ENCODE measurements around the gene PRXL2B. TPM values are rescaled to one million over a fixed set of nuclear protein-coding genes. Genes with fewer than 3 reads are reported as not detected.
"Not testable (repeated sequence)": the region's sequence is repeated elsewhere in the genome, so short reads cannot be mapped to it uniquely, and the experiment has no call there.

PRXL2B gene
- polyA plus RNA-seq, 4 donors, result 28.9 to 126 (median 47.2) TPM

GRCh38 chr1:2547210-2548067 lies 39.1 kb upstream of the PRXL2B start:
- peaks cover 0 to 29% (median 0%) of the 10 kb centered on the region in 3 donors for H3K36me3 ChIP-seq (ENCODE audit: control insufficient read depth in 3 of 3, insufficient read depth in 2 of 3, low read depth in 1 of 3, low read length in 3 of 3)
- FAIRE-seq (no peak), DNase-seq (no peak)
- no peaks in the 10 kb centered on the region for H3K27me3 ChIP-seq (ENCODE audit: control insufficient read depth in 3 of 3, insufficient read depth in 3 of 3, low read length in 3 of 3)
- H3K27ac ChIP-seq (ENCODE audit: low read depth in 1 of 3, low read length in 2 of 3), result peak overlapping the region; percentile 86 to 97 (median 92)
- peaks cover 0 to 65% (median 6%) of the 10 kb centered on the region in 3 donors for H3K4me1 ChIP-seq (ENCODE audit: control insufficient read depth in 3 of 3, insufficient read depth in 2 of 3, low read depth in 1 of 3, low read length in 2 of 3)
- WGBS, 3 donors, result 6 to 9% (median 7%) methylated on average over 20 to 27 of the region's 27 CpGs
- H3K4me3 ChIP-seq (ENCODE audit: low read depth in 1 of 3, low read length in 3 of 3), result peak overlapping the region; percentile 47 to 64 (median 57)
- no peaks in the 10 kb centered on the region for H3K9me3 ChIP-seq (ENCODE audit: control insufficient read depth in 2 of 2, insufficient read depth in 1 of 2, low read depth in 1 of 2, low read length in 1 of 2)

DNA sequence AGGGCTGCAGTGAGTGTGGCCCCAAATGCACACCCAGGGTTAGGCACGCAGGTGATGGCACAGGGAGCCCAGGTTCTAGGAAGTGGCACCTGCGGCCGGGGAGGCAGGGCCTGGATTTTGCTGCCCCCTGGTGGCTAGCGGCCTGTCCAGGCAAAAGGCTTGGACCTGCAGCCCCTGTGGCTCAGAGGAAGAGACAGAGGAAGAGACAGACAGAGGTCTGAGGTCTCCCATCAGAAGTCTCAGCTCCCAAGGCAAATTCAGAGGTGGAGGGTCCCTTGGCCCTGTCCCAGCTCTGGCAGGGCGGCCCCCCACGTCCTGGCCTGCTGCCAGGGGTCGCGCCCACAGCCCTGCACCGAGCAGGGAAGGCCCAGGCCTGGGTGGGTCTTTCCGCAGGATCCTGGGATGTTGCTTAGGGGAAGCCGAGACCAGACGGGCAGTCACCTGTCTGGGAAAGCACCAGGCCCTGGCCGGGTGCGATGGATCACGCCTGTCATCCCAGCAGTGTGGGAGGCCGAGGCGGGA lies 38.4 kb upstream of the PRXL2B start:
- Histone ChIP-seq H3K27ac (ENCODE audit: low read depth in 1 of 3, low read length in 2 of 3) (peak overlapping the region; percentile 86 to 97 (median 92)), H3K9me3 (ENCODE audit: control insufficient read depth in 2 of 2, insufficient read depth in 1 of 2, low read depth in 1 of 2, low read length in 1 of 2) (no peaks in the 10 kb centered on the region), H3K4me3 (ENCODE audit: low read depth in 1 of 3, low read length in 3 of 3) (peak overlapping the region; percentile 28 to 57 (median 47)), H3K4me1 (ENCODE audit: control insufficient read depth in 3 of 3, insufficient read depth in 2 of 3, low read depth in 1 of 3, low read length in 2 of 3) (peaks cover 0 to 58% (median 6%) of the 10 kb centered on the region in 3 donors), H3K36me3 (ENCODE audit: control insufficient read depth in 3 of 3, insufficient read depth in 2 of 3, low read depth in 1 of 3, low read length in 3 of 3) (peaks cover 0 to 30% (median 0%) of the 10 kb centered on the region in 3 donors), H3K27me3 (ENCODE audit: control insufficient read depth in 3 of 3, insufficient read depth in 3 of 3, low read length in 3 of 3) (no peaks in the 10 kb centered on the region)
- FAIRE-seq (no peak), DNase-seq (peak; percentile 88 to 91)
- 2 to 5% (median 2%) methylated on average over 16 to 17 of the region's 17 CpGs for WGBS, 3 donors

GRCh38 chr1:2549367-2550029 lies 37.1 kb upstream of the PRXL2B start:
- Histone ChIP-seq H3K27ac (ENCODE audit: low read depth in 1 of 3, low read length in 2 of 3) (peak overlapping the region; percentile 86 to 97 (median 92)), H3K36me3 (ENCODE audit: control insufficient read depth in 3 of 3, insufficient read depth in 2 of 3, low read depth in 1 of 3, low read length in 3 of 3) (peaks cover 0 to 39% (median 0%) of the 10 kb centered on the region in 3 donors), H3K4me1 (ENCODE audit: control insufficient read depth in 3 of 3, insufficient read depth in 2 of 3, low read depth in 1 of 3, low read length in 2 of 3) (peaks cover 0 to 52% (median 6%) of the 10 kb centered on the region in 3 donors)
- not testable (repeated sequence) for H3K9me3 ChIP-seq (ENCODE audit: control insufficient read depth in 2 of 2, insufficient read depth in 1 of 2, low read depth in 1 of 2, low read length in 1 of 2); H3K27me3 ChIP-seq (ENCODE audit: control insufficient read depth in 3 of 3, insufficient read depth in 3 of 3, low read length in 3 of 3); FAIRE-seq; DNase-seq; H3K4me3 ChIP-seq (ENCODE audit: low read depth in 1 of 3, low read length in 3 of 3)
- WGBS, 3 donors, result 69 to 85% (median 76%) methylated on average over 23 to 25 of the region's 28 CpGs

- Histone ChIP-seq H3K4me1 (ENCODE audit: control insufficient read depth in 3 of 3, insufficient read depth in 2 of 3, low read depth in 1 of 3, low read length in 2 of 3) (peaks cover 0 to 52% (median 6%) of the 10 kb centered on the region in 3 donors), H3K36me3 (ENCODE audit: control insufficient read depth in 3 of 3, insufficient read depth in 2 of 3, low read depth in 1 of 3, low read length in 3 of 3) (peaks cover 0 to 47% (median 0%) of the 10 kb centered on the region in 3 donors)
- 65 to 85% (median 72%) methylated on average over 7 to 12 of the region's 12 CpGs for WGBS, 3 donors
- H3K27me3 ChIP-seq (ENCODE audit: control insufficient read depth in 3 of 3, insufficient read depth in 3 of 3, low read length in 3 of 3); FAIRE-seq; H3K27ac ChIP-seq (ENCODE audit: low read depth in 1 of 3, low read length in 2 of 3); H3K4me3 ChIP-seq (ENCODE audit: low read depth in 1 of 3, low read length in 3 of 3); DNase-seq; H3K9me3 ChIP-seq (ENCODE audit: control insufficient read depth in 2 of 2, insufficient read depth in 1 of 2, low read depth in 1 of 2, low read length in 1 of 2): not testable (repeated sequence)
Observed at GRCh38 chr1:2550309-2550861, 36.2 kb upstream of the PRXL2B start.

DNA sequence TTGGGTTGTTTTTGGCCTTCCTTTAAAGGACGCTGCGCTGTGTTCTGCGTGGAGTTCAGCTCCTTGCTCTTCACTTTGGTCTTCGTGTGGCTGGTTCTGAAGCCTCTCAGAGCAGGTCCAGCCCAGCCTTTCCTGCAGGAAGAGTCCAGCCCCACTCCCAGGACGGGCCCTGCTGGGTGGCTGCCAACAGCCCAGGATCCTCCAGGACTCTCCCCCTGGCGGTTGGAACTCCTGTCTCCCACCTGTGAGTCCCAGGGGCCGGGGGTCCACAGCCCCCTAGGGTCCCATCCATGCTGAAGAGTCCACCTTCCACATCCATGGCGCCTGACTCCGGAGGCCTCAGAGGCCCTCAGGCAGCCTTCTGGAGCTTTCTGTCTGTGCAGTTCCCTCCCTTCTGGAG lies 35.0 kb upstream of the PRXL2B start:
- FAIRE-seq; H3K9me3 ChIP-seq (ENCODE audit: control insufficient read depth in 2 of 2, insufficient read depth in 1 of 2, low read depth in 1 of 2, low read length in 1 of 2); DNase-seq; H3K27ac ChIP-seq (ENCODE audit: low read depth in 1 of 3, low read length in 2 of 3); H3K27me3 ChIP-seq (ENCODE audit: control insufficient read depth in 3 of 3, insufficient read depth in 3 of 3, low read length in 3 of 3); H3K4me3 ChIP-seq (ENCODE audit: low read depth in 1 of 3, low read length in 3 of 3): not testable (repeated sequence)
- Histone ChIP-seq H3K36me3 (ENCODE audit: control insufficient read depth in 3 of 3, insufficient read depth in 2 of 3, low read depth in 1 of 3, low read length in 3 of 3) (peaks cover 0 to 52% (median 0%) of the 10 kb centered on the region in 3 donors), H3K4me1 (ENCODE audit: control insufficient read depth in 3 of 3, insufficient read depth in 2 of 3, low read depth in 1 of 3, low read length in 2 of 3) (peaks cover 0 to 49% (median 4%) of the 10 kb centered on the region in 3 donors)
- WGBS, 3 donors, result 82 to 89% (median 84%) methylated on average over 9 of the region's 9 CpGs

GRCh38 chr1:2552189-2552588 lies 34.4 kb upstream of the PRXL2B start:
- Histone ChIP-seq H3K4me1 (ENCODE audit: control insufficient read depth in 3 of 3, insufficient read depth in 2 of 3, low read depth in 1 of 3, low read length in 2 of 3) (peaks cover 0 to 43% (median 4%) of the 10 kb centered on the region in 3 donors), H3K27ac (ENCODE audit: low read depth in 1 of 3, low read length in 2 of 3) (no peak overlapping the region)
- 90 to 97% (median 93%) methylated on average over 21 to 26 of the region's 26 CpGs for WGBS, 3 donors

DNA sequence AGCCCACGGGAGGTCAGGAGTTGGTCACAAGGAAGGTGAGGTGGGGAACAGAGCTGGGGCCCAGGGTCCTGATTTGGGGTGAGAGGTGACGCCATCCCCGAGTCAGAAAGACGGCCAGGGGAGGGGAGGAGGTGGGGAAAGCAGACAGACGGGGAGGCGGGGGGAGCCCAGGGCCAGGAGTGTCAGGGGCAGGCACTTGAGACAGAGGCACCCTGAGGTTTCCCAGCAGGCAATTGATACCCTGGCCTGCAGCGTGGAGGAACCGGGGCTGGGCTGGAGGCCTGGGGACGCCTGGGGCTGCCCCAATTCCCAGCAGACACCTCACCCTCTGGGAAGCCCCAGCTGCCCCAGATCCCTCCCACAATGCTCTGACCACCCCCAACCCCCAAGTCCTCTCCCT lies 33.5 kb upstream of the PRXL2B start:
- not testable (repeated sequence) for H3K27me3 ChIP-seq (ENCODE audit: control insufficient read depth in 3 of 3, insufficient read depth in 3 of 3, low read length in 3 of 3); DNase-seq; H3K9me3 ChIP-seq (ENCODE audit: control insufficient read depth in 2 of 2, insufficient read depth in 1 of 2, low read depth in 1 of 2, low read length in 1 of 2); H3K27ac ChIP-seq (ENCODE audit: low read depth in 1 of 3, low read length in 2 of 3); H3K4me3 ChIP-seq (ENCODE audit: low read depth in 1 of 3, low read length in 3 of 3); FAIRE-seq
- Histone ChIP-seq H3K4me1 (ENCODE audit: control insufficient read depth in 3 of 3, insufficient read depth in 2 of 3, low read depth in 1 of 3, low read length in 2 of 3) (peaks cover 0 to 41% (median 1%) of the 10 kb centered on the region in 3 donors), H3K36me3 (ENCODE audit: control insufficient read depth in 3 of 3, insufficient read depth in 2 of 3, low read depth in 1 of 3, low read length in 3 of 3) (peaks cover 0 to 58% (median 0%) of the 10 kb centered on the region in 3 donors)
- 59 to 77% (median 62%) methylated on average over 6 to 8 of the region's 9 CpGs for WGBS, 3 donors

More at GRCh38 chr1:2552189-2552588, 34.4 kb upstream of the PRXL2B start:
- H3K4me3 ChIP-seq (ENCODE audit: low read depth in 1 of 3, low read length in 3 of 3), result no peak overlapping the region
- peaks cover 0 to 52% (median 0%) of the 10 kb centered on the region in 3 donors for H3K36me3 ChIP-seq (ENCODE audit: control insufficient read depth in 3 of 3, insufficient read depth in 2 of 3, low read depth in 1 of 3, low read length in 3 of 3)
- DNase-seq, result no peak
- no peaks in the 10 kb centered on the region for H3K9me3 ChIP-seq (ENCODE audit: control insufficient read depth in 2 of 2, insufficient read depth in 1 of 2, low read depth in 1 of 2, low read length in 1 of 2)
- no peaks in the 10 kb centered on the region for H3K27me3 ChIP-seq (ENCODE audit: control insufficient read depth in 3 of 3, insufficient read depth in 3 of 3, low read length in 3 of 3)
- no peak for FAIRE-seq

Data from small intestine (tissue), 7 donors.